Activated CD4-positive, CD25-positive, alpha-beta regulatory T cell treated with anti-CD3 and anti-CD28 coated beads, Interleukin-2, amount 50 U/mL, for 24 hours (primary cell): ENCODE results near the gene PCCA.
A peak's percentile ranks its signal among the peaks of the same experiment; 100 is the strongest.

Source experiments
- ATAC-seq, 2 donors: fragments of 150-1000 bp; cut with Tn5 transposase; one replicate each; pipeline ENCODE4 v1.10.0; 2021; ENCODE audit warnings: mild to moderate bottlenecking in 1 of 2, moderate library complexity in 1 of 2

Gene PCCA

DNA sequence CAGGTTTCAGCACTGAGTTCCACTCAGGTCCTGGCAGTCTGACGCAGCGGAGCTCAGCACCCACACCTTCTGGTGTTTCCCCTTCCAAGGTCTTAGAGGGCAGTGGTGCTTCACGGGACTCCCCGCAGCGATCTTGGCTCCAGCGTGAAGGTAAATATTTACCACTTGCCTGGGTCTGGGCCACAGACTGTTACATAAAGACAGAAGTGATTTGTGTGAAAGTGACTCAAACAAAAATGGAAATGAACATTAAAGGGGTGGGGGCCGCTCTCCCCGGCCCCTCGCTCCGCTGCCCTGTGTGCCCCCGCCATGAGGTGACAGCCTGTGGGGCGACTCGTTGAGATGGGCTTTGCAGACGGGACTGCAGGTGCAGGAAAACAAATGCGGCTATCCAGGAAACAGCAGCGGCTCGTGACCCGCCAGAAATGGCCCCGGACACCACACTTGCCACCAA lies 444.7 kb downstream of the PCCA start:
- no peak for ATAC-seq

GRCh38 chr13:100534147-100534843 lies 445.4 kb downstream of the PCCA start:
- no peak for ATAC-seq

GRCh38 chr13:100534911-100535310 lies 446.0 kb downstream of the PCCA start:
- ATAC-seq: no peak

GRCh38 chr13:100535426-100536135 lies 446.7 kb downstream of the PCCA start:
- no peak for ATAC-seq

DNA sequence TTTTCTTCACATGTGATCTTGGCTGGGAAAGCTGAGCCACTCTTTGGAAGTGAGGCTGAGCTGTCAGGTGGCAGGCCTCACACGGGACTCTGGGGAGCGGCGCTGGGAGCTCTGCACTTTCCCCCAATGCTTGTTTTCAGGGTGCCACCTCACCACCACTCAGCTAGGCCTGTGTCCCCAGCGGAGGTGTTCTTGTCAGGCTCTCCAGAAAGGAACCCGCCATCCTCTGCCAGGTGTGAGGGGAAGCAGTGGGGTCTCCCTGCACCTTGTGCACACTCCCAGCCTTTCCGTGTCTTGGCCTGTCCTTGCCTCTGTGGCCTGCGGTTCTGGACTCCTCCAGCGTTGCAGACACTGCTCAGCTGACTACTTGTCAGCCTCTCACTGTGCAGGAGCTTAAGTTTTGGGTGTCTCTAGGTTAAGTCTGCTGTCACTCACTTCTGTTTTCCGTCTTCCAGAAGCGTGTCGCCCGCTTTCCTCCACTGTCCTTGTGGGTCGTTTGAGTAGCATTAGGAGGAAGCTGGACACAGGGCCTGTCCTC lies 447.8 kb downstream of the PCCA start:
- ATAC-seq: no peak

- no peak for ATAC-seq
These were observed 448.6 kb downstream of the PCCA start for GRCh38 chr13:100537486-100537885.

GRCh38 chr13:100537951-100538462 lies 449.1 kb downstream of the PCCA start:
- no peak for ATAC-seq

- ATAC-seq: no peak
These were observed 451.7 kb downstream of the PCCA start for GRCh38 chr13:100540621-100541020.

GRCh38 chr13:100541897-100542825 lies 453.3 kb downstream of the PCCA start:
- no peak for ATAC-seq

- ATAC-seq: peak; percentile 46 to 64
These were observed 453.9 kb downstream of the PCCA start for GRCh38 chr13:100542826-100543156.

- no peak for ATAC-seq
These were observed 455.1 kb downstream of the PCCA start for GRCh38 chr13:100543872-100544602.

GRCh38 chr13:100544866-100545683 lies 456.2 kb downstream of the PCCA start:
- ATAC-seq: no peak

- no peak for ATAC-seq
These were observed 456.8 kb downstream of the PCCA start for GRCh38 chr13:100545684-100546061.

DNA sequence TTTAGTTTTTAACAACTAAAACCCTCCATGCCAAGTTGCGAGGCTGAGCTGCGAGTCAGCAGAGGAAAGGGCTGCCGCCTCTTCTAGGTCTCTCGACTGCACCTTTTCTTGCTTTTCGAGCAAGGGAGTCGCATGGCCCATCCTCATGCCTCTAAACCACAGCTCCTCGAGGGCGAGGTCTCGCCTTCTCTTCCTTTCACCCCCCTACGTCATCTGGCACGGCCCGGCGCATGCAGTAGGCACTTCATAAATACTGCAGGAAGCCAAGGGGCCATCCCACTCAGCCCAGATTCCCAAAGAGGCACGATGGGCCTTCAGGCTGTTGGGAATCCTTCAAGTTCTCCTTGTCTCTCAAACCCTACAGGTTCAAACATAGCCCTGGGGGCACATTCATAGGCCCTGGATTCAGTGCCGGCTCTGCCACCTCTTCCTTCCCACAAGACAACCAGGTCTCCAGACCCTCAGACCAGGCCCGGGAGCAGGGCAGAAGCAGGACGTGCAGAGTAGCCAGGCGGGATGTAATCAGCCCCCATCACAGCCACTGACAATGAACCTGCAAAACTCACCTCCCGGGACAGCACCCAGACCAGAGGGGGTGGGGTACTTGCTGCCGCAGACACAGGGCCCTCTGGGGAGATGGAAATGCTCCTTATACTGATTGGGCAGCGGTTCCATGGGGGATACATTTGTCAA lies 458.0 kb downstream of the PCCA start:
- ATAC-seq: no peak

- no peak for ATAC-seq
These were observed 458.9 kb downstream of the PCCA start for GRCh38 chr13:100547791-100548201.

DNA sequence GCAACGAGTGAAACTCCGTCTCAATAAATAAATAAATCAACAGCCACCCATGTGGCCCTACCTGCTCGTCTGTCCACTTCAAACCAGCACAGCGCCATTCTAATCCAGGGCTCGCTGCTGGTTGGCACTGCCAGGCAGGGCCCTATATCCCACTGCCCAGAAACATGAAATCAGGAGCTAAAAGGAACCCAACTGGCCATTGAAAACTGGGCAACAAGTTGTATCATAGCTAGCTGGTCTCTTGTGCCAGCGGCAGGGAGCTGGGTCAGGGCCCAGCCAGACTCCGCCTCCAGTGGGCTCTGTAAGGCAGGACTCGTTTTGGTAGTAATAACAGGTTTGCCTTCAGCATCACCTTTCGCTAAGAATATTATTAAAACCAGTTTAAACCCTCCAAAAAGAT lies 460.4 kb downstream of the PCCA start:
- ATAC-seq: no peak

GRCh38 chr13:100552755-100553154 lies 463.9 kb downstream of the PCCA start:
- ATAC-seq: no peak

DNA sequence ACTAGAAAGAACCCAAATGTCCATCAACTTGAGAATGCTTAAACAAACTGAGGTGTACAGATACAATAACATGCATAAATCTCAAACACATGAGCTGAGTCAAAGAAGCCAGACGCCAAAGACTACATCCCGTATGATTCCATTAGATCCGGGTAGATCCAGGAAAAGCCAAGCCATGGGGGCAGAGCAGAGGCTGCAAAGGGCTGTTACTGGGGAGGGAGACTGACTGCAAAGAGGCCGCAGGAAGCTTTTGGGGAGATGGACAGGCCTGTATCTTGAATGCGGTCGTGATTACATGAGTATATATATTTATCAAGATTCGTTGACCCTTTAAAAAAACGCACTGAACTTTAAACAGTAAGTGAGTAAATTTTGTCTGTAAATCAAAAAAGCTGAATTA lies 471.0 kb downstream of the PCCA start:
- no peak for ATAC-seq

- ATAC-seq: no peak
These were observed 471.7 kb downstream of the PCCA start for GRCh38 chr13:100560498-100561157.

GRCh38 chr13:100561158-100561499 lies 472.2 kb downstream of the PCCA start:
- no peak for ATAC-seq
